Caki2 (cell line): ENCODE results near the gene IGFBP5. TPM values are rescaled to one million over a fixed set of nuclear protein-coding genes. Genes with fewer than 3 reads are reported as not detected.
A peak's percentile ranks its signal among the peaks of the same experiment; 100 is the strongest.

ENCODE experiments used
- DNase-seq: peaks from one replicate; pipeline ENCODE4 v3.0.0-alpha.2; 2015; ENCODE audit warnings: low read depth
- in situ Hi-C: cut with HindIII; loops from 2 replicates; pipeline ENCODE4 v1.10.0; 2016; ENCODE audit warnings: low sequenced_read_pairs, low pct_unique_long_range_greater_than_20kb, mixed read lengths
- total RNA-seq: library from RNA; depleted of rRNA; stranded (reverse); fragments of >200 nt; shearing (Covaris generic); gene quantifications from 2 replicates; pipeline ENCODE4 v1.2.3, GENCODE V29; 2014; ENCODE audit warnings: low replicate concordance

Gene IGFBP5
- total RNA-seq, 1 experiment from 2014 or later: 0.07 TPM

DNA sequence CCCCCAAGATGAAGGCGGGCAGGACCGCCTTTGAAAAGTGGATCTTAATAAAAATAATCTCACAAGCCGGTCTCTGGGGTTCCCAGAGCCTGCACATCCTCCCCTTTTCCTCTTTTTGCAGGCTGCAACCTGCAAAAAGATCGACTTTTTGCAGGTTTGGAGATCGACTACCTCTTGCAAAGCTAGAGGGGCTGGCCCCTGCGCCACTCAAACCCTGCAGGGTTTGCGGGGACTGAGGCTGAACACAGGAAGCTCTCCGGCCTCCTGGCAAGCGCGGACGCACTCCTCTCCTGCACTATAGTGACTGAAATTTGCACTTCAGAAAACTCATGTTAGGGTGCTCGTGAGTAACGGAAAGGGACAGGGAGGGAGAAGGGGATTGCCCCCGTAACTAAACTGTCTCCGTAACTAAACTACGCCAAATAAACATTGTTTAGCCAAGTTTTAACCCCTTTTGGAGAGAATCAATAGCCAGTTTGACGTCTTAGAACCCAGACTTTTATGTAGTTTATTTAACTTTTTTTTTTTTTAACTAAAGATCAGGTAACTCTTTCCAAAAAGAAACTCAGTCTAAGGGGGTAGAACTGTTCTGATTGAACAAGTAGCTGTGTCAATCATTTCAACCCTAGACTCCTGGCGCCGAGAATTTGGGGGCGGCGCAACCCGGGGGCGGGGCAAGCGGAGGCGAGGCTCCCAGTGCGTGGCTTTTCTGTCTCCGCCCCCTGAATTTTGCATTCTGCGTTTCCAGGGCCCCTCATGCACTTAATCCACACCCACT lies 2.5 kb downstream of the IGFBP5 start:
- DNase-seq: peak; percentile 65
- in situ Hi-C loops: no loop called here

DNA sequence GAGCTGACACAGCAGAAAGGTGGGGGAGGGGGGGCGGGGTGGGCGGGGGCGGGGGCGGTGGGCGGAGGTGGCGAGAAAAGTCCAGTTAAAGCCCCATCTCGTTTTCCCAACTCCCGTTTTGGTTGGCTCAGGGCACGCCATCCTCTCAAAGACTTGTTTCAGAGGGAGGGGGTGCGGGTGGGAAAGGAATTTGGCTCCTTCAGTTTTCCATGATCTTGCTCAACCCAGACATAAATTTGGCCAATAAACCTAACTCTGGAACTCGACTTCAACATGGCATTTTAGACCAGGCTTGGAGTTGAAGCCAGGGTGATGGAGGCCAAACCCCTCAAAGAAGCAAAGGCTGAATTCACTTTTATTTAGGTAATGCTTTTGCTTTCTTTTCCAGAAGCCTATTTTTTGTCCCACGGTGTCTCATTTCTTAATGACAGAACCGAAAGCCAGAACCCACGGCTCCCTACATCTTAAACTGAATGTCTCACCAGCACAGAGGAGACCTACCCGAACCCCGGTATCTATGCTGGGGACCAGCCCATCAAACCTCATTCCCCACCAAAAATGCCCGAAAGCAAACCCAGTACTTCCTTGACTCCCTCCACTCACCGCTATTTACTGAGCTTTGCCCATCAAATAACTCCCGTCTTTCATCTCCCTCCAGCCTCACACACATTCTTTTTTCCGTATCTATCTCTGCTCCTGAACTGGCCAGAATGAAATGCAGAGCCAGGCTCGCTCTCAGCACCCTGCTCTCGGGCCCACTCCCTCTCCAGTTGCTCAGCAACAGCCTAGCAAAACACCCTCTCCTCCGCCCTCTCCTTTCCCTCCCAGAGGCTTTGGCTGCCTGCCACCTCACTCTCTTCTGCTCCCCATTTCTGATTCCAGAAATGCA lies 4.3 kb downstream of the IGFBP5 start:
- in situ Hi-C loops: no loop called here
- peak; percentile 38 for DNase-seq

DNA sequence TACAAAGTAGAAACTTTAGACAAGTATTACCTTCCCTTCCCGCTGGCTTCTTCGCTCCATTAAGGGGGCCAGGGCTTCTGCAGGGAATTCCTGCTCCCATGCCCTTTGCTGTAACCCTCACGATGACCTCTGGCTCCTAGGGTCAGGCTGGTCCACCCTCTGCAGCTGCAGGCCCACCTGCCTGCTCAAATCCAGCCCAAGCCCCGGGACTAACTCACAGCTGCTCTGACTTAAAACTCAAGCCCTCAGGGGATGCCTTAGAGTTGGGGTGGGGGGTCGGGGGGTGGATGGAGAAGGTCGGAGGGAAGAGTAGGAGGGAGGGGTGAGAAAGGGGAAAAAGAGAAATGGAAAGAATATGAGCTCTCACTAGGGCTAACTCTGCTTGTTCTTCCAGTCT lies 4.9 kb downstream of the IGFBP5 start:
- in situ Hi-C loops: no loop called here
- DNase-seq: no peak

DNA sequence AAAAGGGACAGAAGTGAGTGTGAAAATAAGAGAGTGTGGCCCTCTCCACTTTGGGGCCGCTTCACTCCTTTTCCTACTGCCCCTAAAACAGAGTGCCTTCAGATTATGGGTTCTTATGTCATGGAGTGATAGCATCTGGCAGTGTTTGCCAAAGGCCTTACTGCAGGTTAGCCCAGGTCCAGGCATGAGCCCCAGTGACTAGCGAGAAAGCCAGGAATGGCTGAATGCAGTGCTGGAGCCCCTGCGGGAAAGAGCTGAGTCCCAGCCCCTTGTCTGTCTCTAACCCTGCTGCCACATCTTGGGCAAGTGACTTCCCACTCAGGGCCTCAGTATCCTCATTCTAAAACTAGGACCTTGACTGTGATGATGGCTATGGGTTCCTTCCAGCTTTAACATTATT lies 6.0 kb downstream of the IGFBP5 start:
- in situ Hi-C loops: no loop called here
- no peak for DNase-seq

DNA sequence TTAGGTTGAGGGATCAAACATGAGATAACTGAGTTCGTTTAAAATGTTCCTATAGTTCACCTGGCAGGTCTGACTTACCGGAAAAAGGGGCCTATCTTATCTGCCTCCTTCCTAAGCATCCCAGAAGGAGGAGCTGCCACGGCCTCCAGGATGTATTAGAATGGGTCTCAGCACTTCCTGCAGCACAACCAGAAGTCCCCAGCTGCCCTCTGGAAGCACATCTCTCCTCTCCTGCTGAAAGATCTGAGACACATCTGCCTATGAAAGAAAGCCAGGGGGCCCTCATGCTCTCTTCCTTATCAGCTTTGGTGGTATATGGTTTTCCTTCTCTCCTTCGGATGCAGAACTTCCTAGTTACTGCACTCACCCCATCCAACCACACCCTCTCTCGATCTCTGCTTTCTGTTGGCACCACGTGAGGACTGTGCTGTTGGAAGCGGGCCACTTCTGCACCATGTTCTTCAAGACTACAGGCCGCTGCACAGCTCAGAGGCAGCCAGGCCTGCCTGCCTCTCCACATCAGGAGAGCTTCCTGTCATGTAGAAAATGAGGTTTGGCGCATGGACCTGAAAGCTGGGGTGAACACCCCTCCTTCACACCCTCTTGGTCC lies 6.5 kb downstream of the IGFBP5 start:
- in situ Hi-C loops: no loop called here
- DNase-seq: no peak

DNA sequence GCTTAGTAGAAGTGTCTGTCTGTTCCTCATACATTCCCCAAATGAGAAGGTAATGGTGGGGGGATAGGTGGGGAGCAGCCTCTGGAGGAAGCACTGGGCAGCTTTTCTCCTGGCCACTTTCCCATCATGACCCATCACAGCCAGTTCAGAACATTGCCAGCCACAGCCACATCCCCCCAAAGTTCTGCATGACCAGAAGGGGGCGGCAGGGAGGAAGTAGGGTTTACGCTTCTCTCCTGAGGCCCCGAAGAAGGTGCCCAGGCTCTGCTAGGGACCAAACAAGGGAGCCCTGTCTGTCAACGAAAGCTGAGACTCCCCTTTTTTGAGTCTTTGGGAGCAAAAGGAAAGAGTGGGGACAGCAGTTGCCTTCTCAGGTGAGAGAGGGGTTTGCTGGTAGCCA lies 7.7 kb downstream of the IGFBP5 start:
- no peak for DNase-seq
- in situ Hi-C loops: no loop called here

DNA sequence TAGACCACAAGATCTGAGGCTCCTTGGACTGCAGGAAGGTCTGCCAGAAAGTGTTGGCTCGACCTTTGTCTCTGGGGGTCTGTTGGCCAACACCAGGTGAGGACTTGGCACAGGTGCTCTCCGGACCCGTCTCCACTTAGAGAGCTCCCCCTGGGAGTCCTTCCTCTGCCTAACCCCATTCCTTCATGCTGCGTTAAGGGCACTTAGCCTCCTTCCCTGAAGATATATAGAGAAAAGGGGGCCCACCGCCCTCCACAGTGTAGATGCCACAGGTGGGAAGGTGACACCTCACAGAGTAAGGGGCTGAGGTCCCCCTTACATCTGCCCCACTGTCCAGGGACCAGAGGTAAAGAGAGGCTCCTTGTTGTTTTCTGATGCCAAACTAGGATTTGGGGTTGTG lies 8.2 kb downstream of the IGFBP5 start:
- no peak for DNase-seq
- in situ Hi-C loops: no loop called here

DNA sequence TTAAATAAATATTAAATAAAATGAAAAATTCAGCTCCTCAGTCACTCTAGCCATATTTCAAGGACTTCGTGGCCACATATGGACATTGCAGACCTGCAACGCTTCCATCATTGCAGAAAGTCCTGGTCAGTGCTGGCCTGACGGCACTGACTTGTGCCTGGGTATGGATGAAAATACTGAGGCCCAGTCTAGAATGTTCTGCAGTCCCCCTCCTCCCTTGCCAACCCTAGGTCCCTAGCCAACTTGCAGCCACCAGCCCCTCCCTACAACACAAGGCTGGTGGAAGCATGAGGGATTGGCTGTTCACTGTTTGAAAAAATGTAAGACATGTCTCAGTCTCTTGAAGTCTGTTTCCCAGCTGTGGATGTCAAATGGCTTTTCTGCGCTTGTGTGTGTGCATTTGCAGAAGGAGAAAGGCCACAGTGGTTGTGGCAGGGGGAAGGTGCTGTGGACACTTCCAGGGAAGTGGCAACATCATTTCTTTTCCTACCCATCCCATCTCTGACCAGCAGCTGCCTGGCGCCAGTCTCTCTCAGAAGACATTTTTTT lies 9.9 kb downstream of the IGFBP5 start:
- no peak for DNase-seq
- in situ Hi-C loops: no loop called here

DNA sequence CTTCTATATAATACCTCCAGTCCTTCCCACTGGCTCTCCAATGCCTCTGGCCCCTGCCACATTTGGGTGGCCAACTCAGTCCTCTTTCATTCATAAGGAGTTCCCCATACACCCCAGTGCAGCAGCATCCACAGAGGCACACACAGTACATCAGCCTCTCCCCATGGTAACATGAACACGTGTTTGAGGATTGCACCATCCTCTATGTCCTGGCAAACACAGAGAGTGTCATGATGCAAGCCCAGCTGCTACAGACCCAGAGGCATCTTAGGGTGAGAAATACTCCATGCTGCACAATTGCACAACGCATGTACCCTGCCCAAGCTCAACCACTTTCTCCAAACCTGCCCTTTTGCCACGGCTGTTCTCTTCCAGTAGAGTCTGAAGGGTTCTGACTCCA lies 11.5 kb downstream of the IGFBP5 start:
- no peak for DNase-seq
- in situ Hi-C loops: no loop called here

DNA sequence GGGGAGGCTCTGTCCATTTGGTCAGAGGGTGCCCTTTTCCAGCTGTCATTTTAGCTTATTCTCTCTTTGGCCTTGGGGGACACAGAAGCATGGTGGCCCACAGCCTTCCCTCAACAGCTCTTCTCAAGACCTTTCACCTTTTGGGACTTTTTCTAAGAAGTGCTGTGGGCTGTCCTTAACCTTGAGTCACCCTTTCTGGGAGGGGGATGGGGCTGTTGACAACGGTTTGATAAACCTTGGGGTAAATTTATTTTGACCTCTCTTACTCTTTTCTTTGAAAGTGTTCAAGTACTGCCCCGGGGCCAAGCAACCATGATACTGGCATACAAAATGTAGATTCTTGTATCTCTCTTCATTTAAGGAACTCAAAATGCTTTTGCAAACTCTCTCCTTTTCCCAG lies 13.7 kb downstream of the IGFBP5 start:
- DNase-seq: no peak
- in situ Hi-C loops: no loop called here

DNA sequence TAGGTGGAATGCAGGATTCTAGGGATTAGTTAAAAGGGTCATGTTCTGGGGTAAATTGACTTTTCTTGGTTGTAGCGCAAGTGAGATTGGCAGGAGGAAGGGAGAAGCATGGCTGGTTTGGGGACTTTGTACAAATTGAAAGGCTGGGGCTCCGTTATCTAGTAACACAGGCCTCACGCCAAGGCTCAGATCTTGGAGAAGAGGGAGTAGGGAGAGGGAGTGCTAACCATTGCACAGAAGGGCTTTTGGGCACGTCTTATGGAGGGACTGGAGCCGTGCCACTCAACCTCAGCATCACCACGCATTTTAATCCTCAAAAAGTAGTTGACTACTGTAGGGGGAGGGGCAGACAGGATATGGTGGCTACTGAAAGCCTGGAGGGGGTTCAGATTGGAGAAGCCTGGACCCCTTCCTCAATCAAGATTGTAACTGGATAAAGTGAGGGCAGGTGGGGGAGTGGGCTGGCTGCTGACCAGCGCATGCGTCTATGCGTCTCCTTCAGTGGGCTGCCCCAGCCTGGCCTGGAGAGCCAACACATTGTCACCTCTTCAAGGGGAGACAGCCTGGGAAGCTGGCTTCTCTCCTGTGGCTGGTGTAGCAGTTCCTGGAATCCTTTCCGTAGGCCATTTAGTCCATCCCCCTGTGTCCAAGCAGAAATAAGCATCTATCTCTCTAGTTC lies 14.3 kb downstream of the IGFBP5 start:
- in situ Hi-C loops: no loop called here

DNA sequence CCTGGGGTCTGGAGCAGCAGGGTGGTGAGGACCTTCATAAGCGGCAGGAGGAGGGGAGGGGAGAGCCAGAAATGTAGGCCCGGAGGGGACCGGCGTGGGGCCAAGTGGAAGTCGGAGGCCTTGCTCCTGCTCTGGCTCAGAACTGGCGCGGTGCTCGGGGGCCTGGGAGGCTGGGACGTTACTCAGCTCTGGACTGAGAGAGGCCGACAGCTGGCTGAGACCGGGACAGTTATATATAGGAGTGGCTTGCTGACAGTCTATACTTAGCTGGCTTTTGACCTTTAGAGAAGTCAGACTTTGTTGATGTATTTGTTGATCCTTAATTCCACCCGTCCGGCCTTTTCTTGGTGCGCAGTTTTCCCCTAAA lies 15.7 kb downstream of the IGFBP5 start:
- in situ Hi-C loops: no loop called here
- no peak for DNase-seq

More for the DNA sequence above, 14.3 kb downstream of the IGFBP5 start:
- no peak for DNase-seq

DNA sequence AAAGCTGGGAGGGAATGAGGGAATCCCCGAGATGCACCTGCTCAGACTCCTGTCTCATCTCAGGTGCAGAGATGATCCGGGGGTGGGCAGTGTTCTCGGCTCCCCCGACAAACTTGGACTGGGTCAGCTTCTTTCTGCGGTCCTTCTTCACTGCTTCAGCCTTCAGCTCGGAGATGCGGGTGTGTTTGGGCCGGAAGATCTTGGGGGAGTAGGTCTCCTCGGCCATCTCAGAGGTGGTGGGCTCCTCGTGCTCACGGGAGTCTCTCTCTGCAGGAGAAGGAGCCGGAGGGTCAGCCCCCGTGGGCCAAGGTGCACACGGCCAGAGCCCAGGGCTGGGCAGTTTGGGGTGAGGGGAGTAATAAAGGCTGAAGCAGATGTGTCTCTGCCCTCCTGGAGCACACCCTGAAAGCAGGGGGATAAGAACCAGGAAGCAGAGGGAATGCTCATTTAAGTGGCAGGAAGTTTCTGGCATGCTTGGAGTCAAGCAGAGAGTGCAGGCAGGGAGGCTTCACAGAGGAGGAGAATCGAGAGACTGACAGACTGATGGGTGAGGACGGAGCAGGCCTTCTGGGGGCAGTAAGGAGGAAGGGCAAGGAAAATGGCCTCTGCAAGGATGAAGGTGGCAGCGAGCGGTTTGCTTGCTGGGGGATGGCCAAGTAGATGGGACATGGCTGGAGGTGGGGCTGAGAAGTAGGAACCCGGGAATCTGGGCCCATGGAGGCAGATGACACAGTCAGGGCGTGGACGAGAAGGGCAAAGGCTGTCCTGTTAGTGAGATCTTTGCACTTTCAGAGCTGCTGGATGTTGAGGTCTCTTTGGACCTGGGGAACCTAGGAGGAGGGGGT lies 16.3 kb downstream of the IGFBP5 start:
- in situ Hi-C loops: no loop called here
- no peak for DNase-seq

DNA sequence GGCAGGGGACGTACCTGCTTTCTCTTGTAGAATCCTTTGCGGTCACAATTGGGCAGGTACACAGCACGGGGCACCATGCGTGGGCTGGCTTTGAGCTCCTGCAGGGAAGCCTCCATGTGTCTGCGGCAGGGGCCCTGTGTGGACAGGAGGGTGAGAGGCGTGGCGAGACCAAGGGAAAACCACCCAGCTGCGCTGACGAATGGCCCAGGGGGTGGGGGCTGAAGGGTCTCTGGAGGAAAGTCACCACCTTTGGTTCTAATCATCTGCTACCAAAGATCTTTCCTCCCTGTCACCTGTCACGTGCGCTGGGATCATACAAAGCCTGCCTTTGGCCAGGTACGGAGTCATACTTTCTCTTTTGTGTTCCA lies 17.3 kb downstream of the IGFBP5 start:
- DNase-seq: no peak
- in situ Hi-C loops: no loop called here

DNA sequence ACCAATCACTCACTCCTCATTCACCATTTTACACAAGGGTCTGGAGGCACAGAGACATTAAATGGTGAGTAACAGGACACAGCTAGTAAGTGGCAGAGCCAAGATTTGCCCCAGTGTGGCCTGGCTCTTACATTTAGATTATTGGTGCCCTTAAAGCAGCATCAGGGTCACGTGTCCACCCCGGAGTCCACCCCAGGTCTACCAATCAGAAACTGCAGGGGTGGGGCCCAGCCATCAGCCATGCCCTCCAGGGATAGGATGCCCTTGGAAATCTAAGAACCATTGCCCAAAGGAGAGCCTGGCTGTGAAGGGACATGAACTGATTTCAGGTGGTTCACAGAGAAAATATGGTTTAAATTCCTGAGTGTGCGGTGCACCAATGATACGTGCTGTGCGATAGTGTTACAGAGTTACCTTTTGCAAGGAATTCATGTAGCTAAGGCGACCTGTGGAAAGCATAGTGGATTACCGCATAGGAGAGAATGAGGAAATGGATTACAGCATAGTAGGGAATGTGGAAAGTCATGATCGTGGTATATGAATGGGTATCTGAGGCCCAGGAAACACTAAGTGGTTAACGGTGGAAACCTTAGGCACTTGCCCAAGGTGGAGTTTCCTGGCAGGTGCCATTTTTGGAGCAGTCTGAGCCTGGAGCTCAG lies 17.8 kb downstream of the IGFBP5 start:
- in situ Hi-C loops: no loop called here
- DNase-seq: no peak

DNA sequence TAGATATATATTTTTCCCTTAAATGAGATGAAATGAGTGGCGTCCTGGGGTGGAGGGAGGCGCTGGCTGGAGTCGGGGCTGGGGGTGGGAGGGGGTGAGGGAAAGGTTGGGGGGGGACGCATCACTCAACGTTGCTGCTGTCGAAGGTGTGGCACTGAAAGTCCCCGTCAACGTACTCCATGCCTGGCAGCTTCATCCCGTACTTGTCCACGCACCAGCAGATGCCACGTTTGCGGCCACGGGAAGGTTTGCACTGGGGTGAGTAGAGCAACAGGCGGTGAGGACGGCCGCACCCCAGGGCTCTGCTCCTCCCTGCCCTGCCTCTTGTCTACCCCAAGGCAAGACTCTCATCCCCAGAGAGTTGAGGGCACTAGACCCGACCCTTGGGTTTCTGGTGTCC lies 18.7 kb downstream of the IGFBP5 start:
- DNase-seq: no peak
- in situ Hi-C loops: no loop called here

DNA sequence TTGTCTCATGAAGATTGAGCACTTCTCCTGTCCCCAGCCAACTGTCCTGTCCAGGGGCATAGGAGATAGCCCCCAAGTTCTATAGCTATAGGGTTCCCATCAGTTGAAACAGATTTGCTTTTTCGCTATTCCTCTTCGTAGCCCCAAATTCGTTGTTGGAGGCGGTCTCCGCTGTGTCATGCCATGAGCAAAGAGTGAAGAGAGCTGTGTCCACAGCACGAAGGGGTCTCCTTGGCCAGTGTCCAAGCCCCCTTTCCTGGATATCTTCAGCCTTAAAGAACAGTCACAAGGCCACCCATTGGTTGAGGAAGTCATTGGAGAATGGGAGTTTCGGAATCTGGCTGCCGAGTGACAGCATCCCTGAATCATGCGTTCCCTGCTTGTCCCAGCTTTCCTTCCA lies 21.0 kb downstream of the IGFBP5 start:
- no peak for DNase-seq
- in situ Hi-C loops: no loop called here
